ENCODE results near the gene SPINK1. TPM values are rescaled to one million over a fixed set of nuclear protein-coding genes. Genes with fewer than 3 reads are reported as not detected.
"Not testable (repeated sequence)": the region's sequence is repeated elsewhere in the genome, so short reads cannot be mapped to it uniquely, and the experiment has no call there.

Gene SPINK1, protein sequence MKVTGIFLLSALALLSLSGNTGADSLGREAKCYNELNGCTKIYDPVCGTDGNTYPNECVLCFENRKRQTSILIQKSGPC
- total RNA-seq = not detected

DNA sequence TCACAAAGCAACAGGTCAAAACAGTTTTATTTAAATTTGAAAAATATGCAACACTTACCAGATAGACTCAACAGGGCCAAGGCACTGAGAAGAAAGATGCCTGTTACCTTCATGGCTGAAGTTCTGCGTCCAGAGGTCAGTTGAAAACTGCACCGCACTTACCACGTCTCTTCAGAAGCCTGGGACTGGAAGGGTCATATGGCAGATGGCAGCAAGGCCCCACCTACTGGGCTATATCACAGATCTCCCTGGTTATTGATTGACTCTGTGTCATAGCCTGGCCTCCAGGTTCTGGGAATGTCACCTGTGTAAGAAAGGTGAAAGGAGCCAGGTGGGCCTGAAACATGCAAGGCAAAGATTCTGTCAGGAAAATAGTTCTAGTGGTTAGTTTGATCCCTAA is at the start of gene SPINK1:
Gene SPINK1, minus strand, starts transcription at position 207 of the 400 bp plus-strand sequence. Its CDS starts 94 bp downstream, at position 113.
- DNase-seq (ENCODE audit: low spot score) (no peak), ATAC-seq (no peak)
- no peaks in the 10 kb centered on the region for H3K9me3 Mint-ChIP-seq
- H3K4me3 Mint-ChIP-seq = no peak within 1 kb of the TSS
- H3K4me1 Mint-ChIP-seq (ENCODE audit: low read depth in 2 of 2) = no peaks in the 10 kb centered on the region
- no peak within 1 kb of the TSS for H3K27ac Mint-ChIP-seq
- H3K27me3 Mint-ChIP-seq = peaks cover 7 to 21% of the 10 kb centered on the region in 2 donors
- no peaks in the 10 kb centered on the region for H3K36me3 Mint-ChIP-seq

DNA sequence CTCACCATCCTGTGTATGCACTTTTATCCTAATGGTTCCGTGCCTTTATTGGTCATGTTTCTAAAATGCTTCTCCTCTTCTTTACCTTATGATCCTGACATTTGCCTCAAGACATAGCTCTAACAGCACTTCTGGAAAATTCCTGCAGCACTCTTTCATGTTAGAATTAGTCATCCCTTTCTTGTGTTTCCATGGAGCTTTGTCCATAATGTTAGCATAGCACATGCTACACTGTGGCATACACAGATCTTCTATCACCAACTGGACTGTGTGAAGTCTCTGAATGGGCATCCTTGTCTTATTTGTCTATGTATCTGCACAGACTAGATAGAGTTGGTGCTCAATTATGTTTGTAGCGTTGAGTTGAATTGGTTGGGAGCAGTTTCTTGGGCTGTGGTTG is 49.0 kb upstream of the SPINK1 start:
- H3K4me3 Mint-ChIP-seq = no peak overlapping the region
- H3K4me1 Mint-ChIP-seq (ENCODE audit: low read depth in 2 of 2) = no peaks in the 10 kb centered on the region
- peaks cover 21 to 43% of the 10 kb centered on the region in 2 donors for H3K27me3 Mint-ChIP-seq
- ATAC-seq = peak in 1 of 2 donors; percentile 27
- H3K36me3 Mint-ChIP-seq = no peaks in the 10 kb centered on the region
- DNase-seq (ENCODE audit: low spot score) = no peak
- H3K27ac Mint-ChIP-seq = no peak overlapping the region
- H3K9me3 Mint-ChIP-seq = no peaks in the 10 kb centered on the region

DNA sequence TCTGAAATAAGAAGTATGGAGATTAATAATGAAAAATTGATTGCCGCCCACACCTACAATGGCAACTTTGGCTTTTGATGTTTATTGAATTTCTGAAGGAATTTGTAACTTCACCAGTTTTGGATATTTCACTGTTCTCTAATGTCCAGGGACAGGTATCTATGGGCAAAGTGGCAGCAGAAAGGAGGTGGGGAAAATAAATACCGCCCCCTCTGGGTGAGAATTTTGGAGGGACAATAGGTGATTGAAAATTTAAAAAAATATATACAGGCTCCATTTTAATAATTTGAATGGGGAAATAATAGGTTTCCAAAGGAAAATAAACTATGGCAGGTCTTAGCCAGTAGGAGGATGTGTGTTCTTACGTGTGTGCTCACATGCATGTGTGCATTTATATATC is 48.3 kb upstream of the SPINK1 start:
- no peak for ATAC-seq
- H3K27ac Mint-ChIP-seq = no peak overlapping the region
- H3K27me3 Mint-ChIP-seq = peaks cover 18 to 40% of the 10 kb centered on the region in 2 donors
- no peaks in the 10 kb centered on the region for H3K36me3 Mint-ChIP-seq
- H3K9me3 Mint-ChIP-seq = no peaks in the 10 kb centered on the region
- no peak overlapping the region for H3K4me3 Mint-ChIP-seq
- H3K4me1 Mint-ChIP-seq (ENCODE audit: low read depth in 2 of 2) = no peaks in the 10 kb centered on the region
- DNase-seq (ENCODE audit: low spot score) = no peak

DNA sequence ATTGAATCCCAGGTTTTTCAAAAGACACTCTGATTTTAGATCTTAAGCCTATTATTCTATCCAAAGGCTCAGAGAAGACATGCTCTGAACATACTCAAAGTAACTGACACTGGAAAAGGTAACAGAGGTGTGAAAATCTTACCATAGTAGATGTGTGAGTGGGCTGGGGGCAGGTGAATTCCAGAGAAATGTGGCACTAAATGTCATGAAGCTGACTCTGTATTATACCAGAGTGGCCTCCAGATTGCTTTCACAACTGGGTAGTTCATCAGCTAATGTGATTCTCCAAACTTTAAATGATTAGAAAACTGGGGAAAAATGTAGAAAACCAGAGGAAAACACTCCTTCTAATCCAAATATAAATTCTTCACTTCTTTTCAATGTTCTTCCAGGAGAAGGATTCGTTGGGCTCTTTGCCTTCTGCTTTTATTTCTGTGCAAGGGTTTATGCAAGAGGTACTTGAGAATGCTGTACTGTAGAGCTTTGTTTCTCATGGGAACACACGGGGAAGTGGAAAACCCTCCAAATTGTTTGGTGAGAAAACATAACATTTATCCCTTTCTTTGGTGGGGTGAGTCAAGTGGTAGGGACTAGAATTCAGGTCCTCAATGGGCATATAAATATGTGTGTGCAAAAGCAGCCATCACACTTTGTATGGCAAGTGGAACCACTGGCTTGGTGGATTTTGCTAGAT is 46.7 kb upstream of the SPINK1 start, which contains the start of gene SCGB3A2:
Gene SCGB3A2, plus strand, starts transcription at position 646 of the 694 bp plus-strand sequence. CDS start 93 bp downstream, outside the sequence.
- ATAC-seq (no peak), DNase-seq (ENCODE audit: low spot score) (no peak)
- no peaks in the 10 kb centered on the region for H3K36me3 Mint-ChIP-seq
- no peaks in the 10 kb centered on the region for H3K4me1 Mint-ChIP-seq (ENCODE audit: low read depth in 2 of 2)
- H3K27me3 Mint-ChIP-seq = peaks cover 14 to 37% of the 10 kb centered on the region in 2 donors
- no peaks in the 10 kb centered on the region for H3K9me3 Mint-ChIP-seq
- H3K27ac Mint-ChIP-seq = no peak within 1 kb of the TSS
- H3K4me3 Mint-ChIP-seq = no peak within 1 kb of the TSS

DNA sequence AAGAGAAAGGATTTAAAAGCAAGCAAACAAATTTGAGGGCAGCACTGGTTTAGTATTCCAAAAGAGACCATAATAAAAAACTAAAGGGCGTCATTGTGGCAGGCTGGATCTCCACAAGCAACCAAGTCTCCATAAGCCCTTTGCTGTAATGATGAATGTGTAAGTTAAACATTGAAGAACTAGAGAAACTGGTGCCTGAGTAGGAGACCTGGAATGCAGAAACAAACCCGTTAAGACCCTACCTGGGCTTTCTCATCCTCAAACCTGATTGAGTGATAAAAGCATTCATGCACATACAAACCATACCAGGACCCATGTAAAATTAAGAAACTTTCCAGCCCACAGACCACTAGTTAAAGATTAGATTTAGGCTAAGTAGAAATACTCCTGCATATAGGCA is 45.2 kb upstream of the SPINK1 start:
- no peaks in the 10 kb centered on the region for H3K9me3 Mint-ChIP-seq
- ATAC-seq (no peak), DNase-seq (ENCODE audit: low spot score) (no peak)
- no peak overlapping the region for H3K4me3 Mint-ChIP-seq
- no peak overlapping the region for H3K27ac Mint-ChIP-seq
- no peaks in the 10 kb centered on the region for H3K36me3 Mint-ChIP-seq
- peaks cover 14 to 36% of the 10 kb centered on the region in 2 donors for H3K27me3 Mint-ChIP-seq
- no peaks in the 10 kb centered on the region for H3K4me1 Mint-ChIP-seq (ENCODE audit: low read depth in 2 of 2)

DNA sequence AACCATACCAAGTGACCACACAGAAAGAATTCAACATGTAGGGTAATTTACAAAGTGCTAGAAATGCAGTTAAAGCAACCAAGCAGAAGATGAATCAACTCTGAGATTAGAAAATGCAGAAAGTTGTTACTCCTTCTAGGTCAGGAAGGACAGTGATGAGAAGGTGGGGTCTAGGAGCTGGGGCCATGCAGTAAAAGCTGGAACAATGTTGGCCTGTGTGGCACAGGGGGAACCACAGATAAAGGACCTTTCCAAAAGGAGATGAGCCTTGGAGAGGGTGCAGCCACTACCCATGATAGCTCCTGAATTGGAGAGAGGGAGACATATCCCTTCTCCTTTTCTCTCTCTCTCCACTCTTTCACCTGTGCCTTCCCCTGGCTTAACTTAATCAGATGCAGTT is 44.7 kb upstream of the SPINK1 start:
- no peak overlapping the region for H3K27ac Mint-ChIP-seq
- no peaks in the 10 kb centered on the region for H3K36me3 Mint-ChIP-seq
- DNase-seq (ENCODE audit: low spot score) (no peak), ATAC-seq (no peak)
- H3K4me3 Mint-ChIP-seq = no peak overlapping the region
- H3K4me1 Mint-ChIP-seq (ENCODE audit: low read depth in 2 of 2) = no peaks in the 10 kb centered on the region
- no peaks in the 10 kb centered on the region for H3K9me3 Mint-ChIP-seq
- H3K27me3 Mint-ChIP-seq = peaks cover 14 to 39% of the 10 kb centered on the region in 2 donors

DNA sequence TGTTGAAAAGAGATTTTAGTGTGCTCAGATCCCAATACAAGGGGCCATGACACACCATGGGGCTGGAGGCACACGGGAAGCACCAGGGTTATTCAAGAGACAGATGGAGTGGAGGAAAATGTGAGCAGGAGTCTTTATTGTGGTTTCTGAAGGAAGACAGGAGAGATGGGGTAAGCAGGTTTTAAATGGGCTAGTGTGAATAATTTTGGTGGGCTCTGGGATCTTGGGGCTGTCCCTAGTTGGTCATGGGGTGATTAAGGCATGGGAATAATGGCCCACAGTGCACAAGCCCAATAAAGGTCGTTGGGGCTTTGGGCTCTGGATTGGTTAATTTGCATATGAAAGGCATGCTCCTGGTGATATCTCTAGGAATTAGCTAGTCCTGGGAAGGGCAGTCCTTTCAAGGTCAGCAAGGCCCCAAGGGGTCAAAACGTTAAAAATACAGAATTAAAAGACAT is 43.5 kb upstream of the SPINK1 start:
- Mint-ChIP-seq H3K4me1 (ENCODE audit: low read depth in 2 of 2) (no peaks in the 10 kb centered on the region), H3K27me3 (peaks cover 6 to 33% of the 10 kb centered on the region in 2 donors), H3K27ac (no peak overlapping the region), H3K9me3 (no peaks in the 10 kb centered on the region), H3K36me3 (no peaks in the 10 kb centered on the region), H3K4me3 (no peak overlapping the region)
- DNase-seq (ENCODE audit: low spot score) (no peak), ATAC-seq (no peak)

DNA sequence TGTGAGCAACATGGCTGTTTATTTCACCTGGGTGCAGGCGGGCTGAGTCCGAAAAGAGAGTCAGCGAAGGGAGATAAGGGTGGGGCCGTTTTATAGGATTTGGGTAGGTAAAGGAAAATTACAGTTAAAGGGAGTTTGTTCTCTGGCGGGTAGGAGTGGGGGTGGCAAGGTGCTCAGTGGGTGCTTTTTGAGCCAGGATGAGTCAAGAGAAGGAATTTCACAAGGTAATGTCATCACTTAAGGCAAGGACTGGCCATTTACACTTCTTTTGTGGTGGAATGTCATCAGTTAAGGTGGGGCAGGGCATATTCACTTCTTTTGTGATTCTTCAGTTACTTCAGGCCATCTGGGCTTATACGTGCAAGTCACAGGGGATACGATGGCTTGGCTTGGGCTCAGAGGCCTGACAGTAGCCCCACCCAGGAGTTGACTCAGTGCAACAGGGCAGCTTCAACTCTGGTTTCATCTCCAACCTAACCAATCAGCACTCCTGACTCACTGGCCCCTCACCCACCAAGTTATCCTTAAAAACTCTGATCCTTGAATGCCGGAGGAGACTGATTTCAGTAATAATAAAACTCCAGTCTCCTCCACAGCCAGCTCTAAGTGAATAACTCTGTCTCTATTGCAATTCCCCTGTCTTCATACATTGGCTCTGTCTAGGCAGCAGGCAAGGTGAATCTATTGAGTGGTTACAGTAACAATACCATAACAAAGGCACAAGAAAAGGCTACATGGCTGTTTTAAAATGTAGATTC is 42.8 kb upstream of the SPINK1 start:
- H3K9me3 Mint-ChIP-seq; H3K36me3 Mint-ChIP-seq; H3K27ac Mint-ChIP-seq; H3K4me1 Mint-ChIP-seq (ENCODE audit: low read depth in 2 of 2); DNase-seq (ENCODE audit: low spot score); ATAC-seq; H3K4me3 Mint-ChIP-seq: not testable (repeated sequence)
- H3K27me3 Mint-ChIP-seq = peaks cover 4 to 28% of the 10 kb centered on the region in 2 donors

DNA sequence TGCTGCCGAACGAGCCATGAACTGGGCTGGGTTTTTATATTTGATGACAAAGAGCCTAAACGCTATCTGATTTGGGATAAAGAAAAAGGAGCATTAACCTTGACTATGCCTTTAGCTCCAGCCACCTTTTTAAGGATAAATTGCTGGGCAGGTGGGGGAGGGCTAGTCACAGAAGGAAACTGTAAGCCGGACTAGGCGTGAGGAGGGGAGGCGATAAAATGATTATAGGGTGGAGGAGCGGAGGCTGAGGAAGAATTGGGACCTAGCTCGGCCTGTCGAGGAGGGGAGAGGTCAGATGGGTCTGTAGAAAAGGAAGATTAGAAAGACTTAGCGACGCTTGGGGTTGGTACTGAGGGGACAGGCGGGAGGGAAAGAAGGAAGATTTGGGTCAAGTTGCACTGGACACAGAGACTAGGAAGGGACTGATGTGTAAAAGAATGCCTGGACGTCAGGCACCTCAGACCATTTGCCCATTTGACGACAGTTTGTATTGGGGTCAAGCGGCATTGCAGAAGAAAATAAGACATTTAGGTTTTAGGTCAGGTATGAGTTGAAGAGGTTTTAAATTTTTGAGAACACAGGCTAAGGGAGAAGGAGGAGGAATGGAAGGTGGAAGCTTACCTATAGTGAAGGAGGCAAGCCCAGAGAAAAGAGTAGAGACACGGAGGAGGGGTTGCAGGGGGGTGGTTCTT is 41.4 kb upstream of the SPINK1 start:
- not testable (repeated sequence) for H3K4me3 Mint-ChIP-seq; H3K9me3 Mint-ChIP-seq; H3K27ac Mint-ChIP-seq; H3K4me1 Mint-ChIP-seq (ENCODE audit: low read depth in 2 of 2); H3K36me3 Mint-ChIP-seq; ATAC-seq; DNase-seq (ENCODE audit: low spot score)
- H3K27me3 Mint-ChIP-seq = peaks cover 3 to 26% of the 10 kb centered on the region in 2 donors

DNA sequence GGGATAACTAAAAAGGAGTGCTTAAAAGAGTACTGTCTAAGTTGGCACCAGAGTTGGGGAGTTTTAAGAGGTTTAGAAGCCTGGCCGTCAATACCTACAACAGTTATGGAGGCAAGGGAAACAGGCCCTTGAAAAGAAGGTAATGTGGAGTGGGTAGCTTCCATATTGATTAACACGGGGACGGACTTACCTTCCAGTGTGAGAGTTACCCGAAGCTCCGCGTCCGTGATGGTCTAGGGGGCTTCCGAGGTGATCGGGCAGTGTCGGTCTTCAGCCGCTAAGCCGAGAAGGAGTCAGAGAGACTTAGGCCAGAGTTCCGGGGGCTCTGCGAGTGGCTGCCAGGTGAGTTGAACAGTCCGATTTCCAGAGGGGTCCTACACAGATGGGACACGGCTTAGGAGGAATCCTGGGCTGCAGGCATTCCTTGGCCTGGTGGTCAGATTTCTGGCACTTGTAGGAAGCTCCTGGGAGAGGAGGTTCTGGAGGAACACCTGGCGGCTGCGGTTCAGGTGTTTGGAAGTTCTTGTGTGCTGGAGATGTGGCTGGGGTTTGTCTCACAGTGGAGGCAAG is 40.6 kb upstream of the SPINK1 start:
- not testable (repeated sequence) for H3K36me3 Mint-ChIP-seq; ATAC-seq; H3K4me1 Mint-ChIP-seq (ENCODE audit: low read depth in 2 of 2); DNase-seq (ENCODE audit: low spot score); H3K27ac Mint-ChIP-seq; H3K4me3 Mint-ChIP-seq; H3K9me3 Mint-ChIP-seq
- H3K27me3 Mint-ChIP-seq = peaks cover 3 to 29% of the 10 kb centered on the region in 2 donors

DNA sequence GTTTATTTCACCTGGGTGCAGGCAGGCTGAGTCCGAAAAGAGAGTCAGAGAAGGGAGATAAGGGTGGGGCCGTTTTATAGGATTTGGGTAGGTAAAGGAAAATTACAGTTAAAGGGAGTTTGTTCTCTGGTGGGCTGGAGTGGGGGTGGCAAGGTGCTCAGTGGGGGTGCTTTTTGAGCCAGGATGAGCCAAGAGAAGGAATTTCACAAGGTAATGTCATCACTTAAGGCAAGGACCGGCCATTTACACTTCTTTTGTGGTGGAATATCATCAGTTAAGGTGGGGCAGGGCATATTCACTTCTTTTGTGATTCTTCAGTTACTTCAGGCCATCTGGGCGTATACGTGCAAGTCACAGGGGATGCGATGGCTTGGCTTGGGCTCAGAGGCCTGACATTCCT is 38.4 kb upstream of the SPINK1 start:
- not testable (repeated sequence) for H3K4me3 Mint-ChIP-seq; ATAC-seq; H3K36me3 Mint-ChIP-seq; H3K9me3 Mint-ChIP-seq; DNase-seq (ENCODE audit: low spot score); H3K27ac Mint-ChIP-seq; H3K4me1 Mint-ChIP-seq (ENCODE audit: low read depth in 2 of 2)
- H3K27me3 Mint-ChIP-seq = peaks cover 3 to 28% of the 10 kb centered on the region in 2 donors

DNA sequence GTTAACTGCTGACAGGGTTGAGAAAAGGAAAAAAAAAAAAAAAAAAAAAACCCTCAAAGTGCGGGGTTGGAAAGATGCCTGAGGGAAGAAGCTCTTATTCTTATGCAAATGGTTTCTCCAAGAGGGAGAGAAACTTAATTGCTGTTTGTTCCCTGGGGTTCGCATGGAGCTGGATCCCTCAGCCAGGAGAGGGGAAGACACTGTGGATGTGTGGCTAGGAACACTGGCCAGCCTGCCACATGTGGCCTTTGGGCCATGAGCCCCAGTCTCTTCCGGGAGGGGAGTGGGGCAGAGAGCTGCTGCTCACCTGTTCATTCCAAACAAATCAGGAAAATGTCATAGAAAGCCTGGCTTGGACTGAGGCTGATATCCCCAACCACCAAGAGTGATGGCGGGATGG is 37.6 kb upstream of the SPINK1 start:
- H3K27me3 Mint-ChIP-seq = peaks cover 0 to 23% of the 10 kb centered on the region in 2 donors
- no peak for ATAC-seq
- no peak overlapping the region for H3K4me3 Mint-ChIP-seq
- H3K4me1 Mint-ChIP-seq (ENCODE audit: low read depth in 2 of 2) = no peaks in the 10 kb centered on the region
- no peak overlapping the region for H3K27ac Mint-ChIP-seq
- no peak for DNase-seq (ENCODE audit: low spot score)
- no peaks in the 10 kb centered on the region for H3K9me3 Mint-ChIP-seq
- no peaks in the 10 kb centered on the region for H3K36me3 Mint-ChIP-seq

DNA sequence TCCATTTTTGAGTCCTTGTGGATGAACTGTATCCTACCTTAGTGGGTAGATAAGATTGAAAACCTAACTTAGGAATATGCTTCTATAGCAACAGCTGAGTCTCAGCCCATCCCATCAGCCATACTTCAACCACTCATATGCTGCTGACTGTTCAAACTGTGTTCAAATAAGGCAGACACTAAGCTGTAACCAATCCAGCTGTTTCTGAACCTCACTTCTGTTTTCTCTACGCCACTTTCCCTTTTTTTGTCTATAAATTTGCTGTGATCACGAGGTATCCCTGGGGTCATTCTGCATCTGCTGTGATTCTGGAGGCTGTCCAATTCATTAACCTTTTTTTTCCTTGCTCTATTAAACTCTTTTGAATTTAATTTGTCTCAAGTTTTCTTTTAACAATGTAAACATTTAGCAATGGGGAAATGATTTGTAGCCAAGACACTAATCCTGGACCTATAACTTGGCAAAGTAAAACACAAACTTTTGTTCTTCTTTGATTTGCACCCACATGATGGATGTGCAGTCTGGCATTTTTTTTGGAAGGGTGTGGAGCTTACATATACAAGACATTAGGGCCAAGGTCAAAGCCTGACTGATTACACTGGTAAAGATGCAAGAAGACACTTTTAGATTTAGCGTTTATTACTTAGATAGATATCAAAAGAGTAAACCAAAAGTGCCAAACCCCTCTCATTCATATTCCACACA is 32.1 kb upstream of the SPINK1 start:
- Mint-ChIP-seq H3K27ac (no peak overlapping the region), H3K27me3 (peaks cover 0 to 11% of the 10 kb centered on the region in 2 donors), H3K4me3 (no peak overlapping the region), H3K9me3 (no peaks in the 10 kb centered on the region), H3K36me3 (no peaks in the 10 kb centered on the region), H3K4me1 (ENCODE audit: low read depth in 2 of 2) (no peaks in the 10 kb centered on the region)
- no peak for DNase-seq (ENCODE audit: low spot score)
- ATAC-seq = no peak

Data from natural killer cell treated with Interleukin-12 subunit alpha and Interleukin-12 subunit beta and Interleukin-15 and Interleukin-18, amount 100 ng/mL, for 72 hours (primary cell).